ENCODE results near the gene KRTAP3-3.
"Not testable (repeated sequence)": the region's sequence is repeated elsewhere in the genome, so short reads cannot be mapped to it uniquely, and the experiment has no call there.

Gene KRTAP3-3

GRCh38 chr17:40993839-40994238 lies at the start of gene KRTAP3-3:
Gene KRTAP3-3, minus strand, starts transcription at chr17:40994164. Its CDS starts 67 bp downstream, at chr17:40994097.
- DNase-seq (ENCODE audit: low read depth): no peak

GRCh38 chr17:41042953-41043352 lies 49.0 kb upstream of the KRTAP3-3 start:
- DNase-seq (ENCODE audit: low read depth): no peak

GRCh38 chr17:41040783-41041571 lies 47.0 kb upstream of the KRTAP3-3 start, which contains the start of gene KRTAP1-1:
Gene KRTAP1-1, minus strand, starts transcription at chr17:41041450. Its CDS starts 53 bp downstream, at chr17:41041397.
- DNase-seq (ENCODE audit: low read depth): not testable (repeated sequence)

GRCh38 chr17:41037853-41038350 lies 43.9 kb upstream of the KRTAP3-3 start:
- DNase-seq (ENCODE audit: low read depth): no peak

- DNase-seq (ENCODE audit: low read depth): not testable (repeated sequence)
These were observed 40.5 kb upstream of the KRTAP3-3 start, which contains the start of gene KRTAP1-3 for GRCh38 chr17:41034346-41034935. Gene KRTAP1-3, minus strand, starts transcription at chr17:41034874. Its CDS starts 53 bp downstream, at chr17:41034821.

- DNase-seq (ENCODE audit: low read depth): no peak
These were observed 35.8 kb upstream of the KRTAP3-3 start, which contains the start of gene KRTAP1-4 for GRCh38 chr17:41029633-41030245. Gene KRTAP1-4, minus strand, starts transcription at chr17:41030195. Its CDS starts 117 bp downstream, at chr17:41030078.

GRCh38 chr17:41026715-41027471 lies 32.9 kb upstream of the KRTAP3-3 start, which contains the start of gene KRTAP1-5:
Gene KRTAP1-5, minus strand, starts transcription at chr17:41027208. Its CDS starts 53 bp downstream, at chr17:41027155.
- no peak for DNase-seq (ENCODE audit: low read depth)

- no peak for DNase-seq (ENCODE audit: low read depth)
These were observed 30.7 kb upstream of the KRTAP3-3 start for GRCh38 chr17:41024697-41025096.

GRCh38 chr17:41020336-41020735 lies 26.4 kb upstream of the KRTAP3-3 start:
- no peak for DNase-seq (ENCODE audit: low read depth)

- no peak for DNase-seq (ENCODE audit: low read depth)
These were observed 25.5 kb upstream of the KRTAP3-3 start for GRCh38 chr17:41019415-41019814.

- no peak for DNase-seq (ENCODE audit: low read depth)
These were observed 24.6 kb upstream of the KRTAP3-3 start for GRCh38 chr17:41018541-41018940.

GRCh38 chr17:41016578-41017215 lies 22.7 kb upstream of the KRTAP3-3 start:
- DNase-seq (ENCODE audit: low read depth): no peak

- DNase-seq (ENCODE audit: low read depth): no peak
These were observed 21.5 kb upstream of the KRTAP3-3 start for GRCh38 chr17:41015454-41015853.

- no peak for DNase-seq (ENCODE audit: low read depth)
These were observed 19.6 kb upstream of the KRTAP3-3 start for GRCh38 chr17:41013606-41014005.

GRCh38 chr17:41013181-41013580 lies 19.2 kb upstream of the KRTAP3-3 start:
- DNase-seq (ENCODE audit: low read depth): no peak

- DNase-seq (ENCODE audit: low read depth): no peak
These were observed 18.6 kb upstream of the KRTAP3-3 start for GRCh38 chr17:41012326-41013120.

GRCh38 chr17:41010441-41010840 lies 16.5 kb upstream of the KRTAP3-3 start:
- no peak for DNase-seq (ENCODE audit: low read depth)

- DNase-seq (ENCODE audit: low read depth): no peak
These were observed 16.0 kb upstream of the KRTAP3-3 start for GRCh38 chr17:41009936-41010335.

GRCh38 chr17:41009301-41009760 lies 15.4 kb upstream of the KRTAP3-3 start:
- DNase-seq (ENCODE audit: low read depth): no peak

GRCh38 chr17:41008811-41009210 lies 14.8 kb upstream of the KRTAP3-3 start, which contains the start of gene KRTAP3-1:
Gene KRTAP3-1, minus strand, starts transcription at chr17:41009128. Its CDS starts 54 bp downstream, at chr17:41009074.
- no peak for DNase-seq (ENCODE audit: low read depth)
